ENCODE measurements around the gene MPST. TPM values are rescaled to one million over a fixed set of nuclear protein-coding genes. Genes with fewer than 3 reads are reported as not detected.

Gene MPST
- polyA plus RNA-seq, 1 donor (not counting 4 experiments of a cell fraction or from before 2014, with no cell fraction given) = 23.5 TPM

DNA sequence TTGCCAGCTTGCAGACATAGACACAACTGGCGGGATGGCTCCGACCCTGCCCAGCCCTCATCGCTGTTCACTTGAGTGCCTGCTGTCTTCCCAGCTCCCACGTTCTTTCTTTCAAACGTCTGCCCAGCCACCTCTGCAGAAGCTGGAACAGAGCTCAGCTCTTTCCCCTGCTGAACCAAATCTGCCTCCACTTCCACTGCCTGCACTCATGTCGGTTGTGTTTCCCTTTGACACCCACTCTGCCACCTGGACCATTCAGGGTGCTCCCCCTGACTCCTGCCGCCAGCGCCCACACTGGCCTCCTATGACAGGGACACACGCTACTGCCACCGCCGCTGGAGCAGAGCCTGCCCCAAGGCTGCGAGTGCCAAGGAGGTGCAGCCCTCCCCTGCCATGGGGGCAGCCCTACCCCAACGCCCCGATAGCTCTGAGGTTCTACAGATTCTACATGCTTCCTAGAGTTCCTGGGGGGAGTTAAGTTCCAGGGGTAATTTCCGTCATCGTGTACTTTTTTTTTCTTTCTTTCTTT is 38.2 kb upstream of the MPST start:
- Histone ChIP-seq H2AFZ (ENCODE audit: control insufficient read depth, low read length) (peak overlapping the region; percentile 27), H3K9me1 (ENCODE audit: control insufficient read depth, extremely low read depth, insufficient read depth, low read length) (no peaks in the 10 kb centered on the region), H3K27ac (ENCODE audit: control insufficient read depth, insufficient read depth, low read length) (no peak overlapping the region), H3K79me2 (ENCODE audit: control insufficient read depth, insufficient read depth, low read length) (no peaks in the 10 kb centered on the region), H3K27me3 (ENCODE audit: control insufficient read depth, extremely low read depth, insufficient read depth, low read length) (peaks cover 3% of the 10 kb centered on the region), H3K9me3 (ENCODE audit: control insufficient read depth, low read depth, low read length) (peaks cover 3% of the 10 kb centered on the region), H3K36me3 (ENCODE audit: control insufficient read depth in 2 of 2, extremely low read depth in 1 of 2, insufficient read depth in 2 of 2, low read length in 2 of 2) (no peaks in the 10 kb centered on the region), H4K20me1 (ENCODE audit: control insufficient read depth, extremely low read depth, insufficient read depth, low read length) (no peaks in the 10 kb centered on the region), H3K4me1 (ENCODE audit: control insufficient read depth, extremely low read depth, insufficient read depth, low read length) (peaks cover 4% of the 10 kb centered on the region), H3K4me3 (ENCODE audit: control insufficient read depth in 2 of 3, extremely low read depth in 1 of 3, insufficient read depth in 2 of 3, low read depth in 1 of 3, low read length in 3 of 3) (no peak overlapping the region), H3K4me2 (ENCODE audit: control insufficient read depth, extremely low read depth, insufficient read depth, low read depth, low read length) (peak overlapping the region; percentile 39), H3K9ac (ENCODE audit: control insufficient read depth, extremely low read depth, insufficient read depth, low read length) (no peak overlapping the region)
- TF ChIP-seq EZH2 (IDR thresholded peaks at IDR 0.05; ENCODE audit: low read length) = no peak
- TF ChIP-seq, protein P1, sequence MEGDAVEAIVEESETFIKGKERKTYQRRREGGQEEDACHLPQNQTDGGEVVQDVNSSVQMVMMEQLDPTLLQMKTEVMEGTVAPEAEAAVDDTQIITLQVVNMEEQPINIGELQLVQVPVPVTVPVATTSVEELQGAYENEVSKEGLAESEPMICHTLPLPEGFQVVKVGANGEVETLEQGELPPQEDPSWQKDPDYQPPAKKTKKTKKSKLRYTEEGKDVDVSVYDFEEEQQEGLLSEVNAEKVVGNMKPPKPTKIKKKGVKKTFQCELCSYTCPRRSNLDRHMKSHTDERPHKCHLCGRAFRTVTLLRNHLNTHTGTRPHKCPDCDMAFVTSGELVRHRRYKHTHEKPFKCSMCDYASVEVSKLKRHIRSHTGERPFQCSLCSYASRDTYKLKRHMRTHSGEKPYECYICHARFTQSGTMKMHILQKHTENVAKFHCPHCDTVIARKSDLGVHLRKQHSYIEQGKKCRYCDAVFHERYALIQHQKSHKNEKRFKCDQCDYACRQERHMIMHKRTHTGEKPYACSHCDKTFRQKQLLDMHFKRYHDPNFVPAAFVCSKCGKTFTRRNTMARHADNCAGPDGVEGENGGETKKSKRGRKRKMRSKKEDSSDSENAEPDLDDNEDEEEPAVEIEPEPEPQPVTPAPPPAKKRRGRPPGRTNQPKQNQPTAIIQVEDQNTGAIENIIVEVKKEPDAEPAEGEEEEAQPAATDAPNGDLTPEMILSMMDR (optimal IDR thresholded peaks at IDR 0.05 in 1 of 3, IDR thresholded peaks at IDR 0.05 in 1 of 3, conservative IDR thresholded peaks at IDR 0.05 in 1 of 3; ENCODE audit: extremely low read depth in 1 of 3, insufficient read depth in 2 of 3, low read length in 3 of 3) = no peak
- DNase-seq (ENCODE audit: low read depth, low spot score) = no peak
- dilution Hi-C loops (cut with MboI; ENCODE audit: extremely low pct_ligation_motif_present, low sequenced_read_pairs) = no loop called here
- no peak for FAIRE-seq

DNA sequence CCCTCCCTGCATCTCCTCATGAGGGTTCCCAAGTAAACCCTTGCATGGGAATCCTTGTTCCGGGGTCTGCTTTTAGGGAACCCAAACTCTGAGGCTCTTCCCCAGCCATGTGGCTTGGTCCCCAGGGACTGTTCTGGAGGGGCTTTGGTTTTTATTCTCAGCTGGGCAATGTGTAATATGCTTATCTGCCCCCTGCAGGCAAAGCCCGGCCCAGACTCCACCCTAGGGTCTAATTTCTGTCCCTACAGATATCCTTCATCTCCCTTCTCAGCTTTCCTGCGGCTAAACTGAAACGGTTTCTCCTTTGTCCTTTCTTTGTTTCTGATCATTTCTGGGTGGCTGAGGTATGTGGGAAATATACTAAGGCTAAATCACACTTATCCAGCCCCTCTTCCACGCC is 37.4 kb upstream of the MPST start:
- DNase-seq (ENCODE audit: low read depth, low spot score) (no peak), FAIRE-seq (no peak)
- TF ChIP-seq EZH2 (IDR thresholded peaks at IDR 0.05; ENCODE audit: low read length) = no peak
- TF ChIP-seq, protein P1 (optimal IDR thresholded peaks at IDR 0.05 in 1 of 3, IDR thresholded peaks at IDR 0.05 in 1 of 3, conservative IDR thresholded peaks at IDR 0.05 in 1 of 3; ENCODE audit: extremely low read depth in 1 of 3, insufficient read depth in 2 of 3, low read length in 3 of 3) = no peak
- dilution Hi-C loops (cut with MboI; ENCODE audit: extremely low pct_ligation_motif_present, low sequenced_read_pairs) = no loop called here
- Histone ChIP-seq H3K36me3 (ENCODE audit: control insufficient read depth in 2 of 2, extremely low read depth in 1 of 2, insufficient read depth in 2 of 2, low read length in 2 of 2) (no peaks in the 10 kb centered on the region), H2AFZ (ENCODE audit: control insufficient read depth, low read length) (no peak overlapping the region), H3K27me3 (ENCODE audit: control insufficient read depth, extremely low read depth, insufficient read depth, low read length) (peaks cover 2% of the 10 kb centered on the region), H3K4me3 (ENCODE audit: control insufficient read depth in 2 of 3, extremely low read depth in 1 of 3, insufficient read depth in 2 of 3, low read depth in 1 of 3, low read length in 3 of 3) (no peak overlapping the region), H3K9me3 (ENCODE audit: control insufficient read depth, low read depth, low read length) (peaks cover 3% of the 10 kb centered on the region), H3K9ac (ENCODE audit: control insufficient read depth, extremely low read depth, insufficient read depth, low read length) (no peak overlapping the region), H3K79me2 (ENCODE audit: control insufficient read depth, insufficient read depth, low read length) (no peaks in the 10 kb centered on the region), H3K9me1 (ENCODE audit: control insufficient read depth, extremely low read depth, insufficient read depth, low read length) (no peaks in the 10 kb centered on the region), H3K4me2 (ENCODE audit: control insufficient read depth, extremely low read depth, insufficient read depth, low read depth, low read length) (no peak overlapping the region), H3K4me1 (ENCODE audit: control insufficient read depth, extremely low read depth, insufficient read depth, low read length) (peaks cover 4% of the 10 kb centered on the region), H3K27ac (ENCODE audit: control insufficient read depth, insufficient read depth, low read length) (no peak overlapping the region), H4K20me1 (ENCODE audit: control insufficient read depth, extremely low read depth, insufficient read depth, low read length) (no peaks in the 10 kb centered on the region)

Data from keratinocyte (primary cell).